ENCODE data around the gene SCARF2.
"Not testable (repeated sequence)": the region's sequence is repeated elsewhere in the genome, so short reads cannot be mapped to it uniquely, and the experiment has no call there.

SCARF2 gene

GRCh38 chr22:20395181-20395906 lies 42.3 kb downstream of the SCARF2 start:
- no peak for DNase-seq (ENCODE audit: low read depth)

GRCh38 chr22:20393705-20394476 lies 43.7 kb downstream of the SCARF2 start, which contains the start of gene ZNF74:
Gene ZNF74 (plus strand): TSS chr22:20394151. CDS start chr22:20394629, 478 bp downstream.
- peak; percentile 86 for DNase-seq (ENCODE audit: low read depth)

GRCh38 chr22:20392983-20393704 lies 44.5 kb downstream of the SCARF2 start:
- no peak for DNase-seq (ENCODE audit: low read depth)

DNA sequence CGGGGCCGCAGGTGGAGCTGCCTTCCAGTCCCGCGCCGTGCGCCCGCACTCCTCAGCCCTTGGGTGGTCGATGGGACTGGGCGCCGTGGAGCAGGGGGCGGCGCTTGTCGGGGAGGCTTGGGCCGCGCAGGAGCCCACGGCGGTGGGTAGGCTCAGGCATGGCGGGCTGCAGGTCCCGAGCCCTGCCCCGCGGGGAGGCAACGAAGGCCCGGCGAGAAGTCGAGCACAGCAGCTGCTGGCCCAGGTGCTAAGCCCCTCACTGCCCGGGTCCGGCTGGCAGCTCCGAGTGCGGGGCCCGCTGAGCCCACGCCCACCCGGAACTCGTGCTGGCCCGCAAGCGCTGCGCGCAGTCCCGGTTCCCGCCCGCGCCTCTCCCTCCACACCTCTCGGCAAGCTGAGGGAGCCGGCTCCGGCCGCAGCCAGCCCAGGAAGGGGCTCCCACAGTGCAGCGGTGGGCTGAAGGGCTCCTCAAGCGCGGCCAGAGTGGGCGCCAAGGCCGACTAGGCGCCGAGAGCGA lies 45.2 kb downstream of the SCARF2 start:
- DNase-seq (ENCODE audit: low read depth) = not testable (repeated sequence)

- DNase-seq (ENCODE audit: low read depth) = no peak
Measured at GRCh38 chr22:20391222-20391621, 46.4 kb downstream of the SCARF2 start.

DNA sequence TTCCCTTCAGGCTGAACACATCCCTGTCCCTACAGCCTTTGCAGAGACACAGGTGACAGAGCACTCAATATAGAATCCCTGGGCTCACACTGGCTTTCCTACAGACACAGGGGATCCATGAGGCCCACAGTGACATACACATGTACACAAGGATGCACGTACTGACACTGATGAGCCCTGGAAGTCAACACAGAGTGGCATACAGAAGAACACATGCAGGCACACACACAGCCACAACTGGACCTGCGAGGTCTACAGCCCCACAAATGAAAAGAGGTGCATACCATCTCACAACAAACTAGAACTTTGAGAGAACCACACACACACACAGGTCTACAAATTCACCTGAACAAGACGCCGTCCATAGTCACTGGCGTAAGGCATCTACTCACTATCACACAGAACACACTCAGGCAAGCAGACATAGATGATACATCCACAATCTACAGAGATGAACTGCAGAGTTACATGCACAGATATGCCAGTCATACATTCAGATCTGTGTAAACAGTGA lies 47.2 kb downstream of the SCARF2 start:
- no peak for DNase-seq (ENCODE audit: low read depth)

- no peak for DNase-seq (ENCODE audit: low read depth)
Measured at GRCh38 chr22:20389288-20389687, 48.3 kb downstream of the SCARF2 start.

- no peak for DNase-seq (ENCODE audit: low read depth)
Measured at GRCh38 chr22:20388200-20388599, 49.4 kb downstream of the SCARF2 start.

GRCh38 chr22:20386972-20387371 lies 50.7 kb downstream of the SCARF2 start:
- DNase-seq (ENCODE audit: low read depth) = no peak

DNA sequence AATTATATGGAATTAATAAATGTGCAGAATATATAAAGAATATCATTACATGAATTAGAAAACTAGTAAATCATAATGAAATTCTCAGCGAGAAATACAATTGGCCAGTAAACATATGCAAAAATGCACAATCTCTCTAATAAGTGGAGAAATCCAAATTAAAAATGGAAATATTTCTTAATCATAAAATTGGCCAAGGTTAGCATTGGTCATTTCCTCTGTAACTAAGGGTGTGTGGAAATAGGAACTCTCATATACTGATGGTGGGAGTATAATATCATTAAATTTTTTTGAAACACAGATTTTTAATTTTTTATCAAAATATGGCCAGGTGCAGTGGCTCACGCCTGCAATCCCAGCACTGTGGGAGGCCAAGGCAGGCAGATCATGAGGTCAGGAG lies 51.3 kb downstream of the SCARF2 start:
- no peak for DNase-seq (ENCODE audit: low read depth)

DNA sequence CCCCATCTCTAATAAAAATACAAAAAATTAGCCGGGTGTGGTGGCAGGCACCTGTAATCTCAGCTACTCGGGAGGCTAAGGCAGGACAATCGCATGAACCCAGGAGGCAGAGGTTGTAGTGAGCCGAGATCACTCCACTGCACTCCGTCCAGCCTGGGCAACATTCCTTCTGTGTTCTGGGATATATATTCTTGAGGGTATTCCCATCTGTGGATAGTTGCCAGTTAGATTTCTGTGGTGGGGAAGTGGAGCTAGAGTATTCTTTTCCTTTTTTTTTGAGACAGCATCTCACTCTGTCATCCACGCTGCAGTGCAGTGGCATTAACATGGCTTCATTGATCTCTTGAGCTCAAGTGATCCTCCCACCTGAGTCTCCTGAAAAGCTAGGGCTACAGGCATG lies 52.8 kb downstream of the SCARF2 start:
- DNase-seq (ENCODE audit: low read depth) = no peak

DNA sequence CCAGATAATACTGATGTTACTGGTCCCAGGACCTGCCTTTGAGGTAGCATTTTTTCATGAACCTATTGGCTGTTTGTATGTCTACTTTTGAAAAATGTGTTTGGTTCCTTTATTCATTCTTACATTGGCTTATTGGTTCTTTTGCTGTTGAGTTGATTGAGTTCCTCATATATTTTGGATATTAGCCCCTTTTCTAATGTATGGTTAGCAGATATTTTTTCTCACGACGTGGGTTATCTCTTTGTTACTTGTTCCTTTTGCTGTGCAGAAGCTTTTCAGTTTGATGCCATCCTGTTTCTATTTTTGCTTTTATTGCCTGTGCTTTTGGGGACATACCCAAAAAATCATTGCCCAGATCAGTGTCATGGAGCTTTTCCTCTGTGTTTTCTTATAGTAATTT lies 53.5 kb downstream of the SCARF2 start:
- no peak for DNase-seq (ENCODE audit: low read depth)

DNA sequence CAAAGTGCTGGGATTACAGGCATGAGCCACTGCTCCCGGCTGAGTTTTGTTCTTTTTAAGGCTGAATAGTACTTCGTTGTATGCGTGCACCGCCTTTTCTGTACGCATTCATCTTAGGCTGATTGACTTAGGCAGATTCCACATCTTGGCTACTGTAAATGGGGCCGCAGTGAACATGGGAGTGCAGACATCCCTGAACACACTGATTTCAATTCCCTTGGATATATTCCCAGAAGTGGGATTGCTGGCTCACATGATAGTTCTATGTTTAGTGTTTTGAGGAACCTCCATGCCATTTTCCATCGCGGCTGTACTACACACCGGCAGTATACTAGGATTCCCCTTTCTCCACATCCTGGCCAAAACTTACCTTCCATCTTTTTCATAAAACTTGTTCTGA lies 54.1 kb downstream of the SCARF2 start:
- DNase-seq (ENCODE audit: low read depth) = no peak

GRCh38 chr22:20380486-20380885 lies 57.1 kb downstream of the SCARF2 start:
- DNase-seq (ENCODE audit: low read depth) = no peak

GRCh38 chr22:20378684-20379083 lies 58.9 kb downstream of the SCARF2 start:
- not testable (repeated sequence) for DNase-seq (ENCODE audit: low read depth)

GRCh38 chr22:20378110-20378509 lies 59.5 kb downstream of the SCARF2 start:
- no peak for DNase-seq (ENCODE audit: low read depth)

GRCh38 chr22:20376983-20377382 lies 60.6 kb downstream of the SCARF2 start:
- DNase-seq (ENCODE audit: low read depth) = not testable (repeated sequence)

- DNase-seq (ENCODE audit: low read depth) = not testable (repeated sequence)
Measured at GRCh38 chr22:20376281-20376680, 61.3 kb downstream of the SCARF2 start.

Measured in amniotic epithelial cell (primary cell).